ENCODE results near the gene DCLK1.

The DCLK1 gene

GRCh38 chr13:36031490-36031889, 99.7 kb downstream of the DCLK1 start:
- no peak for TF ChIP-seq CTCF (IDR thresholded peaks at IDR 0.05; ENCODE audit: low read depth, low read length, missing control alignments)
- in situ Hi-C loops (cut with HindIII; ENCODE audit: low sequenced_read_pairs) = no loop called here
- no peak for DNase-seq (ENCODE audit: low read depth)
- no peak overlapping the region for H3K4me3 ChIP-seq (ENCODE audit: low read depth, low read length)

- DNase-seq (ENCODE audit: low read depth) = peak; percentile 89
- TF ChIP-seq CTCF (IDR thresholded peaks at IDR 0.05; ENCODE audit: low read depth, low read length, missing control alignments) = no peak
- no peak overlapping the region for H3K4me3 ChIP-seq (ENCODE audit: low read depth, low read length)
- in situ Hi-C loops (cut with HindIII; ENCODE audit: low sequenced_read_pairs) = no loop called here
These were observed 100.4 kb downstream of the DCLK1 start for GRCh38 chr13:36030670-36031331.

GRCh38 chr13:36029166-36029565, 102.0 kb downstream of the DCLK1 start:
- in situ Hi-C loops (cut with HindIII; ENCODE audit: low sequenced_read_pairs) = no loop called here
- H3K4me3 ChIP-seq (ENCODE audit: low read depth, low read length) = no peak overlapping the region
- TF ChIP-seq CTCF (IDR thresholded peaks at IDR 0.05; ENCODE audit: low read depth, low read length, missing control alignments) = no peak
- DNase-seq (ENCODE audit: low read depth) = peak; percentile 74

- H3K4me3 ChIP-seq (ENCODE audit: low read depth, low read length) = no peak overlapping the region
- no peak for DNase-seq (ENCODE audit: low read depth)
- no peak for TF ChIP-seq CTCF (IDR thresholded peaks at IDR 0.05; ENCODE audit: low read depth, low read length, missing control alignments)
- in situ Hi-C loops (cut with HindIII; ENCODE audit: low sequenced_read_pairs) = no loop called here
These were observed 102.7 kb downstream of the DCLK1 start for GRCh38 chr13:36028359-36029025.

- no peak for DNase-seq (ENCODE audit: low read depth)
- H3K4me3 ChIP-seq (ENCODE audit: low read depth, low read length) = no peak overlapping the region
- in situ Hi-C loops (cut with HindIII; ENCODE audit: low sequenced_read_pairs) = no loop called here
- no peak for TF ChIP-seq CTCF (IDR thresholded peaks at IDR 0.05; ENCODE audit: low read depth, low read length, missing control alignments)
These were observed 104.7 kb downstream of the DCLK1 start for GRCh38 chr13:36026531-36026930.

GRCh38 chr13:36014763-36015162, 116.4 kb downstream of the DCLK1 start:
- H3K4me3 ChIP-seq (ENCODE audit: low read depth, low read length) = no peak overlapping the region
- in situ Hi-C loops (cut with HindIII; ENCODE audit: low sequenced_read_pairs) = no loop called here
- TF ChIP-seq CTCF (IDR thresholded peaks at IDR 0.05; ENCODE audit: low read depth, low read length, missing control alignments) = no peak
- no peak for DNase-seq (ENCODE audit: low read depth)
